CD4-positive, alpha-beta T cell (primary cell): ENCODE measurements around the gene ANO5. TPM values are rescaled to one million over a fixed set of nuclear protein-coding genes. Genes with fewer than 3 reads are reported as not detected.

Experiments
- ATAC-seq: fragments of 200-7000 bp; cut with Tn5 transposase; one replicate; pipeline ENCODE4 v1.10.0; 2022; ENCODE audit warnings: mild to moderate bottlenecking; ENCODE audit not compliant: poor library complexity
- CTCF ChIA-PET: fragments of 350-600 bp; sonication (Branson Sonifier 250); formaldehyde crosslinking; loops from one replicate; lab custom pipeline; 2021; ENCODE audit warnings: antibody characterized with exemption, inconsistent platforms; lab: Charles Lee
- POLR2A ChIA-PET: fragments of 350-600 bp; sonication (Branson Sonifier 250); formaldehyde crosslinking; loops from one replicate; lab custom pipeline; 2021; ENCODE audit warnings: antibody characterized with exemption, inconsistent platforms; lab: Charles Lee
- DNase-seq, 14 experiments: peaks; one replicate each; pipeline ENCODE4 v3.0.0-alpha.2; 2013 to 2020; ENCODE audit warnings: mixed read lengths in 2 of 14
- H3K27ac ChIP-seq, 2 donors: one replicate each; pipeline versions ENCODE4 v1.5.1 to v1.7.0; 2013; ENCODE audit warnings: low read length in 2 of 2, low read depth in 1 of 2, mild to moderate bottlenecking in 1 of 2
- H3K27me3 ChIP-seq, 2 experiments: 1 replicate in 1 of 2; 2 replicates in 1 of 2; pipeline versions ENCODE4 v1.6.1 to v1.7.0; 2013; ENCODE audit warnings: low read length in 2 of 2, control low read depth in 1 of 2, mild to moderate bottlenecking in 1 of 2, moderate library complexity in 1 of 2; ENCODE audit not compliant: insufficient read depth in 2 of 2, control insufficient read depth in 1 of 2
- H3K36me3 ChIP-seq: one replicate; pipeline ENCODE4 v1.6.1; 2013; ENCODE audit warnings: low read length, control low read depth; ENCODE audit not compliant: insufficient read depth
- H3K4me1 ChIP-seq: one replicate; pipeline ENCODE4 v1.6.1; 2013; ENCODE audit warnings: low read length, control low read depth; ENCODE audit not compliant: insufficient read depth
- H3K4me3 ChIP-seq: one replicate; pipeline ENCODE4 v1.5.1; 2013; ENCODE audit warnings: mild to moderate bottlenecking, low read length, moderate library complexity
- H3K9me3 ChIP-seq, 2 experiments: 1 replicate in 1 of 2; 2 replicates in 1 of 2; pipeline versions ENCODE4 v1.6.1 to v1.7.0; 2013; ENCODE audit warnings: low read length in 2 of 2, mild to moderate bottlenecking in 2 of 2, control low read depth in 1 of 2, moderate library complexity in 1 of 2; ENCODE audit not compliant: control insufficient read depth in 1 of 2, insufficient read depth in 1 of 2
- H3K27ac Mint-ChIP-seq: one replicate; pipeline ENCODE4 v1.8.0; 2020; ENCODE audit warnings: mixed read lengths
- H3K27me3 Mint-ChIP-seq: one replicate; pipeline ENCODE4 v1.8.0; 2021; ENCODE audit warnings: mixed read lengths
- H3K36me3 Mint-ChIP-seq: one replicate; pipeline ENCODE4 v1.8.0; 2021; ENCODE audit warnings: low read depth, mixed read lengths
- H3K4me1 Mint-ChIP-seq: one replicate; pipeline ENCODE4 v1.8.0; 2021; ENCODE audit warnings: low read depth, mixed read lengths
- H3K4me3 Mint-ChIP-seq: one replicate; pipeline ENCODE4 v1.8.0; 2020; ENCODE audit warnings: mild to moderate bottlenecking, mixed read lengths
- H3K9me3 Mint-ChIP-seq: one replicate; pipeline ENCODE4 v1.8.0; 2020; ENCODE audit warnings: mixed read lengths
- CTCF ChIP-seq: fragments of 200-600 bp; IDR thresholded peaks from one replicate; pipeline ENCODE4 v1.8.0; 2022; ENCODE audit warnings: antibody characterized with exemption, mild to moderate bottlenecking
- intact Hi-C, 2 experiments: fragments of 100-400 bp; cut with DNase I in 1 of 2; cut with micrococcal nuclease in 1 of 2; formaldehyde crosslinking; loops; one replicate each; pipeline versions ENCODE4 v1.15.1 to v1.9.0; 2023 to 2025; cut with DNase I, micrococcal nuclease
- polyA plus RNA-seq, 2 donors: library from polyadenylated mRNA; unstranded; fragments of 120-200 nt; gene quantifications; one replicate each; pipeline ENCODE4 v1.2.1, GENCODE V29; 2013
- total RNA-seq, 174 experiments: library from RNA in 2 of 174; stranded (reverse) in 2 of 174; gene quantifications; one replicate each; pipeline ENCODE4 v1.2.3 and lab custom pipeline; 2021 to 2026

ANO5 gene
- not detected for total RNA-seq
- 0.06 TPM for polyA plus RNA-seq (2013, experiment 1 of 2)
- 0.29 TPM for polyA plus RNA-seq (2013, experiment 2 of 2)
- total RNA-seq (lab: John Stamatoyannopoulos, UW), result 0 to 0.85 (median 0.07) reads per million in 172 experiments

DNA sequence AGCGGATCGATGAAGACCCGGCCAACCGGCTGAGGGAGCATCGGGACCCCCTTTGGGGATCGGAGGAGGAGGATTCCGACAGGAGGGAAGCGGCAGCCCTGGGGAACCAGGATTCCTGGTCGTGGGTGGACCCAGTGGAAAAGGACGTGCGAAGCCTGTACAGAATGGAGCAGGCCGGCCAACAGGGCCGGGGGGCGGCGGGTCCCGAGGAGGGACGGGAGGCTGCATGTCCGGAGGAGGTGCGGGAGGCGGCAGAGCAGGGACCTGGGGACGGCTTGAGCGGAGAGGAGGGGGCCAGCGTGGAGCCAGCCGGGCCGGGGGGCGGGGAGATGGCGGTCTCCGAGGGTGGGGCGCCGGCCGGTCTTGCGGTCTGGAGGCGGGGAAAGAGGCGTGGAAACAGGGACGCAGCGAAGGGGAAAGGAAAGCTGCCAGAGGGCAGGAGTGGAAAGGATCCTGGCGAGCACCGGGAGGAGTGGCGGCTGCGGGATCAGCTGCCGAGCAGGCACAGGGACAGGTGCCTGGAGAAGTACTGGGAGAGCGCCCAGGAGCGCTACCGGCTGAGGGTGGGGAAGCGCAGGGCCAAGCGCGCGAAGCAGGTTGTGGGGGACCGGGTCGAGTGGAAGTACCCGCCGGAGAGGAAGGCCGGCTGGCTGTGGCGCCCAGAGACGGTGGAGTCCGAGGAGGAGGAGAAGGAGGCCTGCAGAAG lies at the start of gene ANO5:
Gene ANO5 (plus strand): TSS at position 444 of the 706 bp plus-strand sequence. CDS start 408 bp downstream, outside the sequence.
- Histone ChIP-seq H3K4me3 (peak within 1 kb of the TSS; percentile 28), H3K27ac (no peak within 1 kb of the TSS)
- no peaks in the 10 kb centered on the region for H3K36me3 Mint-ChIP-seq

DNA sequence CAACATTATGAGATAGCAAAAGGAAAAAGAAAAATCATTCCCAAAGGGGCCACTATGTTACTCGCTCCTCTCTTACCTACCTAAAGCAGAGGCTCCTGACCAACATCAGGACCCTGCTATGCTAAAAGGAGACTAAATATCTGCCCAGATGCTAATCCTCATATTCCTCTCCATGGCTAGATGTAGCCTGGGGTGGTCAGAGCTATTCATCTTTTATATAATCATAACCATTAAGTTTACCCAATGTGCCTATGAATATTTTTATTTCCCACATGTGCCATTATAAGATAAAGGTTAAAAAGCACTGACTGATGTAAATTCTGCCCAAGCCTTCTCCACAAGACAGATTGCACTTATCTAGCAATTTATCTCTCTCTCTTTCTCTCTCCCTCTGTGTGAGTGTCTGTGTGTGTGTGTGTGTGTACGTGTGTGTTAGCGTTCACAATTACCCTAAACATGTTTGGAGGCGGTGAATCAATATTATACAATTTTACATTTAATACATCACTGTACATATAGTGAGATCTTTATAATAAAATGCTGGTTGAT lies 41.2 kb upstream of the ANO5 start:
- Mint-ChIP-seq H3K9me3 (no peaks in the 10 kb centered on the region), H3K4me1 (no peaks in the 10 kb centered on the region), H3K36me3 (no peaks in the 10 kb centered on the region), H3K27ac (no peak overlapping the region), H3K27me3 (no peaks in the 10 kb centered on the region), H3K4me3 (no peak overlapping the region)
- Histone ChIP-seq H3K27me3 (no peaks in the 10 kb centered on the region), H3K36me3 (no peaks in the 10 kb centered on the region), H3K27ac (no peak overlapping the region), H3K4me1 (no peaks in the 10 kb centered on the region), H3K4me3 (no peak overlapping the region), H3K9me3 (peaks cover 0 to 16% of the 10 kb centered on the region in 2 experiments)
- ChIA-PET CTCF (no interaction called here), POLR2A (no interaction called here)
- ATAC-seq (no peak), DNase-seq (no peak)
- intact Hi-C loops, result no loop called here
- TF ChIP-seq CTCF, result no peak

More for the DNA sequence above, at the start of gene ANO5:
- H3K27me3 Mint-ChIP-seq, result peaks cover 57% of the 10 kb centered on the region
- intact Hi-C loops, result no loop called here
- Histone ChIP-seq H3K27me3 (peaks cover 11 to 34% of the 10 kb centered on the region in 2 experiments), H3K9me3 (peaks cover 0 to 18% of the 10 kb centered on the region in 2 experiments), H3K36me3 (no peaks in the 10 kb centered on the region), H3K4me1 (peaks cover 4% of the 10 kb centered on the region)
- TF ChIP-seq CTCF, result no peak
- peak within 1 kb of the TSS; percentile 51 for H3K4me3 Mint-ChIP-seq
- DNase-seq, result peak in 3 of 14 experiments; percentile 5 to 29 (median 10)
- no peak within 1 kb of the TSS for H3K27ac Mint-ChIP-seq
- CTCF ChIA-PET, result no interaction called here
- H3K9me3 Mint-ChIP-seq, result no peaks in the 10 kb centered on the region
- POLR2A ChIA-PET, result no interaction called here
- ATAC-seq, result no peak
- peaks cover 5% of the 10 kb centered on the region for H3K4me1 Mint-ChIP-seq

- TF ChIP-seq CTCF, result no peak
- intact Hi-C loops, result no loop called here
- ChIA-PET CTCF (no interaction called here), POLR2A (no interaction called here)
- H3K4me1 ChIP-seq, result no peaks in the 10 kb centered on the region
- no peaks in the 10 kb centered on the region for H3K27me3 Mint-ChIP-seq
- H3K9me3 ChIP-seq, result peaks cover 0 to under 1% of the 10 kb centered on the region in 2 experiments
- no peaks in the 10 kb centered on the region for H3K36me3 Mint-ChIP-seq
- no peak overlapping the region for H3K27ac ChIP-seq
- H3K4me3 Mint-ChIP-seq, result no peak overlapping the region
- no peak for ATAC-seq
- no peaks in the 10 kb centered on the region for H3K4me1 Mint-ChIP-seq
- H3K27me3 ChIP-seq, result no peaks in the 10 kb centered on the region
- no peak for DNase-seq
- no peak overlapping the region for H3K4me3 ChIP-seq
- H3K9me3 Mint-ChIP-seq, result no peaks in the 10 kb centered on the region
- H3K27ac Mint-ChIP-seq, result no peak overlapping the region
- H3K36me3 ChIP-seq, result no peaks in the 10 kb centered on the region
Measured at GRCh38 chr11:22157531-22157930, 35.4 kb upstream of the ANO5 start.
